ENCODE results near the gene PTPN14.

DNA sequence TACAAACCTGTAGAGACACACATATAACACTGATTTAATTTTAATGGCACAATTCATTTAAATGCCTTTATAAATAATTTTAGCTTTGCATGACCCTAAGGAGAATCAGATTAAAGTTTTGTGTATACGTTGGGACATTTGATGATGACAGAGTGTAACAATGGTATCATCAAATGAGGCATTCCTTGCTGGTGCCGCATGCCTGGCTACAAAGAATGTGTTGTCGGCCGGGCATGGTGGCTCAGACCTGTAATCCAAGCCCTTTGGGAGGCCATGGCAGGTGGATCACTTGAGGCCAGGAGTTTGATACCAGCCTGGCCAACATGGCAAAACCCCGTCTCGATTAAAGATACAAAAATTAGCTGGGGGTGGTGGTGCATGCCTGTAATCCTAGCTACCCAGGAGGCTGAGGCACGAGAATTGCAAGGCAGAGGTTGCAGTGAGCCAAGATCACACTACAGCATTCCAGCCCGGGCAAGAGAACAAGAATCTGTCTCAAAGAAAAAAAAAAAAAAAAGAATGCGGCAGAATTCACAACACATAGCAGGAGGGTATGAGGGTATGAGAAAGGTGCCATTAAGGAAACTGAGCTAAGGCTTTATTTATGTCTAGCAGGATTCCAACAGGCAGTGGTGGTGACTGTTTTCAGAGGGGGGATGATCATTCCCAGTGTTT lies 58.9 kb downstream of the PTPN14 start:
- no peak for TF ChIP-seq POLR2A (IDR thresholded peaks at IDR 0.05; ENCODE audit: control extremely low read depth in 1 of 2, low read depth in 2 of 2, low read length in 2 of 2)
- no peak for TF ChIP-seq CHD1 (IDR thresholded peaks at IDR 0.05; ENCODE audit: low read depth, low read length)
- TF ChIP-seq, protein P1, sequence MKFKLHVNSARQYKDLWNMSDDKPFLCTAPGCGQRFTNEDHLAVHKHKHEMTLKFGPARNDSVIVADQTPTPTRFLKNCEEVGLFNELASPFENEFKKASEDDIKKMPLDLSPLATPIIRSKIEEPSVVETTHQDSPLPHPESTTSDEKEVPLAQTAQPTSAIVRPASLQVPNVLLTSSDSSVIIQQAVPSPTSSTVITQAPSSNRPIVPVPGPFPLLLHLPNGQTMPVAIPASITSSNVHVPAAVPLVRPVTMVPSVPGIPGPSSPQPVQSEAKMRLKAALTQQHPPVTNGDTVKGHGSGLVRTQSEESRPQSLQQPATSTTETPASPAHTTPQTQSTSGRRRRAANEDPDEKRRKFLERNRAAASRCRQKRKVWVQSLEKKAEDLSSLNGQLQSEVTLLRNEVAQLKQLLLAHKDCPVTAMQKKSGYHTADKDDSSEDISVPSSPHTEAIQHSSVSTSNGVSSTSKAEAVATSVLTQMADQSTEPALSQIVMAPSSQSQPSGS (IDR thresholded peaks at IDR 0.05; ENCODE audit: low read length) = no peak
